HepG2 (cell line): Measurements from ENCODE around the gene ZMYM1. TPM values are rescaled to one million over a fixed set of nuclear protein-coding genes. Genes with fewer than 3 reads are reported as not detected.

Experiments used
- BRD4 ChIP-seq: sonication (generic); formaldehyde crosslinking; IDR thresholded peaks from 2 replicates; pipeline ENCODE4 v1.4.0; 2020; ENCODE audit warnings: missing genetic modification reagents
- CBFB ChIP-seq: sonication (generic); formaldehyde crosslinking; IDR thresholded peaks from 2 replicates; pipeline ENCODE4 v1.4.0; 2020; ENCODE audit warnings: missing genetic modification reagents
- CBX5 ChIP-seq: sonication (generic); formaldehyde crosslinking; IDR thresholded peaks from 2 replicates; pipeline ENCODE4 v1.4.0; 2020; ENCODE audit warnings: missing genetic modification reagents, borderline replicate concordance
- CREM ChIP-seq, 2 experiments: sonication (generic) in 1 of 2; formaldehyde crosslinking in 1 of 2; IDR thresholded peaks; 2 replicates each; pipeline versions ENCODE4 v1.4.0 to v1.6.1; 2016 to 2020; ENCODE audit warnings: antibody characterized with exemption in 1 of 2, mild to moderate bottlenecking in 1 of 2, missing genetic modification reagents in 1 of 2
- ELF4 ChIP-seq: sonication (generic); formaldehyde crosslinking; IDR thresholded peaks from 2 replicates; pipeline ENCODE4 v1.5.0; 2020; ENCODE audit warnings: missing genetic modification reagents, mild to moderate bottlenecking, moderate library complexity, borderline replicate concordance
- FOXM1 ChIP-seq: sonication (generic); formaldehyde crosslinking; IDR thresholded peaks from 2 replicates; pipeline ENCODE4 v1.5.0; 2020; ENCODE audit warnings: missing genetic modification reagents
- HNRNPK ChIP-seq: fragments of 200-400 bp; formaldehyde crosslinking; IDR thresholded peaks from 2 replicates; pipeline ENCODE4 v1.6.1; 2018; ENCODE audit warnings: low read length, low read depth, moderate library complexity, mild to moderate bottlenecking; ENCODE audit not compliant: poor library complexity, severe bottlenecking
- HOXA5 ChIP-seq: sonication (generic); formaldehyde crosslinking; IDR thresholded peaks from 2 replicates; pipeline ENCODE4 v1.4.0; 2020; ENCODE audit warnings: missing genetic modification reagents
- KLF16 ChIP-seq, 2 experiments: sonication (generic) in 1 of 2; formaldehyde crosslinking in 1 of 2; IDR thresholded peaks; 2 replicates each; pipeline versions ENCODE4 v1.6.1 to v1.8.0; 2016 to 2023; ENCODE audit warnings: missing genetic modification reagents in 2 of 2, missing compliant biosample characterization in 1 of 2
- NFIB ChIP-seq: sonication (generic); formaldehyde crosslinking; IDR thresholded peaks from 2 replicates; pipeline ENCODE4 v1.9.0; 2021; ENCODE audit warnings: missing genetic modification reagents, mild to moderate bottlenecking, borderline replicate concordance
- NFYB ChIP-seq: sonication (generic); formaldehyde crosslinking; IDR thresholded peaks from 2 replicates; pipeline ENCODE4 v1.4.0; 2020; ENCODE audit warnings: missing genetic modification reagents
- PAWR ChIP-seq: sonication (generic); formaldehyde crosslinking; IDR thresholded peaks from 2 replicates; pipeline ENCODE4 v1.4.0; 2020; ENCODE audit warnings: missing genetic modification reagents, mild to moderate bottlenecking, borderline replicate concordance
- PITX1 ChIP-seq: sonication (generic); formaldehyde crosslinking; IDR thresholded peaks from 2 replicates; pipeline ENCODE4 v1.5.1; 2020; ENCODE audit warnings: mild to moderate bottlenecking, missing genetic modification reagents
- RAD51 ChIP-seq: fragments of 450-650 bp; IDR thresholded peaks from 2 replicates; pipeline ENCODE4 v1.6.1; 2016; ENCODE audit warnings: borderline replicate concordance
- TAF15 ChIP-seq: fragments of 200-400 bp; formaldehyde crosslinking; IDR thresholded peaks from one replicate; pipeline ENCODE4 v1.6.1; 2018; ENCODE audit warnings: mild to moderate bottlenecking, low read depth, low read length; ENCODE audit not compliant: poor library complexity, severe bottlenecking
- ZFP37 ChIP-seq: sonication (generic); formaldehyde crosslinking; IDR thresholded peaks from 2 replicates; pipeline ENCODE4 v1.4.0; 2020; ENCODE audit warnings: missing genetic modification reagents, borderline replicate concordance
- ZKSCAN1 ChIP-seq: fragments of 150-350 bp; IDR thresholded peaks from 2 replicates; pipeline ENCODE4 v1.6.1; 2014; ENCODE audit warnings: low read length
- ZNF207 ChIP-seq: fragments of 450-650 bp; IDR thresholded peaks from 2 replicates; pipeline ENCODE4 v1.6.1; 2016; ENCODE audit warnings: antibody characterized with exemption, borderline replicate concordance
- ZNF232 ChIP-seq: sonication (generic); formaldehyde crosslinking; IDR thresholded peaks from 2 replicates; pipeline ENCODE4 v1.4.0; 2020; ENCODE audit warnings: missing genetic modification reagents, borderline replicate concordance
- ZNF543 ChIP-seq: sonication (generic); formaldehyde crosslinking; IDR thresholded peaks from 2 replicates; pipeline ENCODE4 v1.4.0; 2020; ENCODE audit warnings: mild to moderate bottlenecking, missing genetic modification reagents
- ZNF550 ChIP-seq: sonication (generic); formaldehyde crosslinking; IDR thresholded peaks from 2 replicates; pipeline ENCODE4 v1.4.0; 2020; ENCODE audit warnings: mild to moderate bottlenecking, missing genetic modification reagents, borderline replicate concordance
- ZNF589 ChIP-seq: sonication (generic); formaldehyde crosslinking; conservative IDR thresholded peaks from 2 replicates; pipeline ENCODE4 v1.8.0; 2022; ENCODE audit warnings: mild to moderate bottlenecking, moderate library complexity, missing genetic modification reagents
- polyA plus RNA-seq, 8 experiments: library from polyadenylated mRNA; depleted of rRNA in 3 of 8; stranded (reverse) in 7 of 8; unstranded in 1 of 8; fragments of >200 nt; fragmentation: Illumina TruSeq in 4 of 8; extraction: Trizol in 4 of 8; gene quantifications; 2 replicates each; pipeline versions ENCODE4 v1.2.1 to v1.2.3, GENCODE V29; 2011 to 2016; ENCODE audit warnings: low read depth in 4 of 8, missing spikeins in 1 of 8, mixed read lengths in 1 of 8; ENCODE audit not compliant: insufficient read depth in 1 of 8
- total RNA-seq, 5 experiments: library from RNA; depleted of rRNA; stranded (reverse); fragments of >200 nt; fragmentation: Illumina TruSeq; extraction: Trizol; gene quantifications; 2 replicates each; pipeline ENCODE4 v1.2.3, GENCODE V29; 2016; ENCODE audit warnings: low read depth in 1 of 5
- TF ChIP-seq, protein P1 (sequence below): sonication (generic); formaldehyde crosslinking; IDR thresholded peaks from 2 replicates; pipeline ENCODE4 v1.5.1; 2020; ENCODE audit warnings: missing genetic modification reagents, mild to moderate bottlenecking, borderline replicate concordance
- TF ChIP-seq, protein P2 (sequence below): sonication (generic); formaldehyde crosslinking; conservative IDR thresholded peaks from 2 replicates; pipeline ENCODE4 v1.4.0; 2020; ENCODE audit warnings: missing genetic modification reagents
- TF ChIP-seq, protein P3 (sequence below): sonication (generic); formaldehyde crosslinking; conservative IDR thresholded peaks from 2 replicates; pipeline ENCODE4 v1.4.0; 2020; ENCODE audit warnings: mild to moderate bottlenecking, missing genetic modification reagents, moderate library complexity

The ZMYM1 gene
- total and polyA plus RNA-seq, 2 of the 13 experiments (the other 11 are each of a cell fraction or from before 2014, with no cell fraction given), result 10.0 to 16.2 TPM

DNA sequence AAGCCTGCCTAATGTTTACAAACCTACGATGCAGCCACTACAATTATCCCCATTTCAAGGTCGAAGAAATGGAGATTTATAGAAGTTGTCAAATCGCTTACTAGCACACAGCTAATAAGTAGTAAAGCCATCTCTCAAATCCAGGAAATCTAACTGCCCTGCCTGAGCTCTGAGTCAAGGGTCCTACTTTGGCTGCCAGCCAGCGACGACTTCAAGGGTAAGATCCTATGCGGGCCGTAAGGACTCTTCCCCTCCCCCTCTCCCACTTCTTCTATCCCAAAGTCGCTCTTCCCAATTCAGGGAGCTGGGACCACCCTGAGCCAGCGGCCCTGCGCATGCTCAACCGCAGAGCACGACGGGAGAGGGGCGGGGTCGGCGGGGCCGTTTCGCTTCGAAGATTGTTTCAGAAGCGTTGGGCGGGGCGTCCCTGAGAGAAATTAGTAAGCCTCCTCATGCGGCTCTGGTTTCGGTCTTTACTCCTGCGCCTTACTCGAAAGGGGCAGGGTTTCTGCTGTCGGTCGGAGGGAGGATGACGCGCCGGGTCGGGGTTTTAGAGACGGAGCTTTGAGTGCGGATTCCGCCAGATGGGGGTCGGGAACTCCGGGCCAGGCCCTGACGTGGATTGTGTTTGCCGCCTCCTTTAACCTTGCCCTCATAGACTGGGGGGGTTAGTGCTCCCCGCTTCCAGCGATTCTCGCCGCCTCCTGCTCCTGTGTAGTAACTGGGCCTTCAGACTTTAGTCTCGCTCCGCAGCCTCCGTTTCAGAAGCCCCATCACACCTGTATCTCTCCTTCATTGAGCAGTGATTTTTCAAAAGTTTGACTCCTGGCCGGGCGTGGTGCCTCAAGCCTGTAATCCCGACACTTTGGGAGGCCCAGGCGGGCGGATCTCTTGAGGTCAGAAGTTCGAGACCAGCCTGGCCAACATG, at the start of gene ZMYM1 (continued):
- TF ChIP-seq, protein P1, sequence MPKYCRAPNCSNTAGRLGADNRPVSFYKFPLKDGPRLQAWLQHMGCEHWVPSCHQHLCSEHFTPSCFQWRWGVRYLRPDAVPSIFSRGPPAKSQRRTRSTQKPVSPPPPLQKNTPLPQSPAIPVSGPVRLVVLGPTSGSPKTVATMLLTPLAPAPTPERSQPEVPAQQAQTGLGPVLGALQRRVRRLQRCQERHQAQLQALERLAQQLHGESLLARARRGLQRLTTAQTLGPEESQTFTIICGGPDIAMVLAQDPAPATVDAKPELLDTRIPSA (CRISPR knock-in tag), result no peak
- no peak for TF ChIP-seq PAWR (CRISPR knock-in tag)
- TF ChIP-seq ZNF589 (CRISPR knock-in tag), result no peak
- no peak for TF ChIP-seq ZNF550 (CRISPR knock-in tag)
- no peak for TF ChIP-seq ZKSCAN1
- TF ChIP-seq CBX5, result no peak
- TF ChIP-seq CREM (IDR thresholded peaks at IDR 0.05), result peak; percentile 48; the same call in 1 of the 2 replicates
- no peak for TF ChIP-seq CREM (CRISPR knock-in tag; IDR thresholded peaks at IDR 0.05)
- no peak for TF ChIP-seq RAD51
- TF ChIP-seq NFIB (CRISPR knock-in tag), result no peak
- 0 out of 2 replicates have a peak, but pooled peaks have one; percentile 35 for TF ChIP-seq ELF4
- no peak for TF ChIP-seq ZNF207
- no peak for TF ChIP-seq ZFP37 (CRISPR knock-in tag)
- TF ChIP-seq TAF15, result peak; percentile 25
- TF ChIP-seq FOXM1, result no peak
- TF ChIP-seq ZNF543, result no peak
- TF ChIP-seq BRD4 (CRISPR knock-in tag), result no peak
- TF ChIP-seq ZNF232, result no peak
- no peak for TF ChIP-seq HNRNPK
- TF ChIP-seq, protein P2, sequence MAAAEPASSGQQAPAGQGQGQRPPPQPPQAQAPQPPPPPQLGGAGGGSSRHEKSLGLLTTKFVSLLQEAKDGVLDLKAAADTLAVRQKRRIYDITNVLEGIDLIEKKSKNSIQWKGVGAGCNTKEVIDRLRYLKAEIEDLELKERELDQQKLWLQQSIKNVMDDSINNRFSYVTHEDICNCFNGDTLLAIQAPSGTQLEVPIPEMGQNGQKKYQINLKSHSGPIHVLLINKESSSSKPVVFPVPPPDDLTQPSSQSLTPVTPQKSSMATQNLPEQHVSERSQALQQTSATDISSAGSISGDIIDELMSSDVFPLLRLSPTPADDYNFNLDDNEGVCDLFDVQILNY, result no peak; the same call in 1 of the 2 replicates
- TF ChIP-seq, protein P3, sequence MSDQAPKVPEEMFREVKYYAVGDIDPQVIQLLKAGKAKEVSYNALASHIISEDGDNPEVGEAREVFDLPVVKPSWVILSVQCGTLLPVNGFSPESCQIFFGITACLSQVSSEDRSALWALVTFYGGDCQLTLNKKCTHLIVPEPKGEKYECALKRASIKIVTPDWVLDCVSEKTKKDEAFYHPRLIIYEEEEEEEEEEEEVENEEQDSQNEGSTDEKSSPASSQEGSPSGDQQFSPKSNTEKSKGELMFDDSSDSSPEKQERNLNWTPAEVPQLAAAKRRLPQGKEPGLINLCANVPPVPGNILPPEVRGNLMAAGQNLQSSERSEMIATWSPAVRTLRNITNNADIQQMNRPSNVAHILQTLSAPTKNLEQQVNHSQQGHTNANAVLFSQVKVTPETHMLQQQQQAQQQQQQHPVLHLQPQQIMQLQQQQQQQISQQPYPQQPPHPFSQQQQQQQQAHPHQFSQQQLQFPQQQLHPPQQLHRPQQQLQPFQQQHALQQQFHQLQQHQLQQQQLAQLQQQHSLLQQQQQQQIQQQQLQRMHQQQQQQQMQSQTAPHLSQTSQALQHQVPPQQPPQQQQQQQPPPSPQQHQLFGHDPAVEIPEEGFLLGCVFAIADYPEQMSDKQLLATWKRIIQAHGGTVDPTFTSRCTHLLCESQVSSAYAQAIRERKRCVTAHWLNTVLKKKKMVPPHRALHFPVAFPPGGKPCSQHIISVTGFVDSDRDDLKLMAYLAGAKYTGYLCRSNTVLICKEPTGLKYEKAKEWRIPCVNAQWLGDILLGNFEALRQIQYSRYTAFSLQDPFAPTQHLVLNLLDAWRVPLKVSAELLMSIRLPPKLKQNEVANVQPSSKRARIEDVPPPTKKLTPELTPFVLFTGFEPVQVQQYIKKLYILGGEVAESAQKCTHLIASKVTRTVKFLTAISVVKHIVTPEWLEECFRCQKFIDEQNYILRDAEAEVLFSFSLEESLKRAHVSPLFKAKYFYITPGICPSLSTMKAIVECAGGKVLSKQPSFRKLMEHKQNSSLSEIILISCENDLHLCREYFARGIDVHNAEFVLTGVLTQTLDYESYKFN (CRISPR knock-in tag), result no peak
- no peak for TF ChIP-seq KLF16 (CRISPR knock-in tag; IDR thresholded peaks at IDR 0.05)
- TF ChIP-seq CBFB (CRISPR knock-in tag), result no peak
- 0 out of 2 replicates have a peak, but pooled peaks have one; percentile 13 for TF ChIP-seq PITX1 (CRISPR knock-in tag)
- TF ChIP-seq NFYB (CRISPR knock-in tag), result peak; percentile 5; the same call in 1 of the 2 replicates
- no peak for TF ChIP-seq HOXA5
